GDM1 (cell line): ENCODE data around the gene KMT2C.
"Not testable (repeated sequence)": the region's sequence is repeated elsewhere in the genome, so short reads cannot be mapped to it uniquely, and the experiment has no call there.

ENCODE experiments used
- DNase-seq: peaks from one replicate; lab custom pipeline; 2025; lab: John Stamatoyannopoulos, UW

The KMT2C gene

GRCh38 chr7:152441810-152442209, 6.0 kb upstream of the KMT2C start:
- DNase-seq: not testable (repeated sequence)

- not testable (repeated sequence) for DNase-seq
Measured at GRCh38 chr7:152441168-152441567, 5.4 kb upstream of the KMT2C start.

GRCh38 chr7:152438017-152438416, 2.2 kb upstream of the KMT2C start:
- not testable (repeated sequence) for DNase-seq

- not testable (repeated sequence) for DNase-seq
Measured at GRCh38 chr7:152436931-152437575, 1.2 kb upstream of the KMT2C start.

- peak; percentile 91 for DNase-seq
Measured at GRCh38 chr7:152436111-152436930, 518 bp upstream of the KMT2C start.

- not testable (repeated sequence) for DNase-seq
Measured at GRCh38 chr7:152434511-152435383, 1.1 kb downstream of the KMT2C start.

- not testable (repeated sequence) for DNase-seq
Measured at GRCh38 chr7:152433721-152434490, 1.9 kb downstream of the KMT2C start.

GRCh38 chr7:152432735-152433134, 3.1 kb downstream of the KMT2C start:
- not testable (repeated sequence) for DNase-seq

- no peak for DNase-seq
Measured at GRCh38 chr7:152430854-152431253, 4.9 kb downstream of the KMT2C start.

GRCh38 chr7:152430118-152430517, 5.7 kb downstream of the KMT2C start:
- not testable (repeated sequence) for DNase-seq

- no peak for DNase-seq
Measured at GRCh38 chr7:152424348-152425108, 11.3 kb downstream of the KMT2C start.

GRCh38 chr7:152423991-152424347, 11.8 kb downstream of the KMT2C start:
- no peak for DNase-seq

GRCh38 chr7:152423171-152423570, 12.6 kb downstream of the KMT2C start:
- DNase-seq: not testable (repeated sequence)

- DNase-seq: not testable (repeated sequence)
Measured at GRCh38 chr7:152420950-152421349, 14.9 kb downstream of the KMT2C start.

- DNase-seq: no peak
Measured at GRCh38 chr7:152419473-152420429, 16.1 kb downstream of the KMT2C start.

- DNase-seq: no peak
Measured at GRCh38 chr7:152414779-152415178, 21.0 kb downstream of the KMT2C start.

- DNase-seq: no peak
Measured at GRCh38 chr7:152411389-152411788, 24.4 kb downstream of the KMT2C start.

GRCh38 chr7:152406491-152406890, 29.3 kb downstream of the KMT2C start:
- DNase-seq: no peak

- DNase-seq: not testable (repeated sequence)
Measured at GRCh38 chr7:152406030-152406429, 29.8 kb downstream of the KMT2C start.

GRCh38 chr7:152403726-152404125, 32.1 kb downstream of the KMT2C start:
- no peak for DNase-seq
